Stimulated activated CD4-positive, alpha-beta T cell treated with anti-CD3 and anti-CD28 coated beads, TNF-alpha, amount 100 ng/mL, for 1 hour (primary cell): ENCODE measurements around the gene EPHB4.
"Not testable (repeated sequence)": the region's sequence is repeated elsewhere in the genome, so short reads cannot be mapped to it uniquely, and the experiment has no call there.

ENCODE experiments used
- DNase-seq, 3 donors: peaks; one replicate each; pipeline ENCODE4 v3.0.0-alpha.2; 2020; ENCODE audit warnings: low read depth in 3 of 3, low spot score in 1 of 3

EPHB4 gene

DNA sequence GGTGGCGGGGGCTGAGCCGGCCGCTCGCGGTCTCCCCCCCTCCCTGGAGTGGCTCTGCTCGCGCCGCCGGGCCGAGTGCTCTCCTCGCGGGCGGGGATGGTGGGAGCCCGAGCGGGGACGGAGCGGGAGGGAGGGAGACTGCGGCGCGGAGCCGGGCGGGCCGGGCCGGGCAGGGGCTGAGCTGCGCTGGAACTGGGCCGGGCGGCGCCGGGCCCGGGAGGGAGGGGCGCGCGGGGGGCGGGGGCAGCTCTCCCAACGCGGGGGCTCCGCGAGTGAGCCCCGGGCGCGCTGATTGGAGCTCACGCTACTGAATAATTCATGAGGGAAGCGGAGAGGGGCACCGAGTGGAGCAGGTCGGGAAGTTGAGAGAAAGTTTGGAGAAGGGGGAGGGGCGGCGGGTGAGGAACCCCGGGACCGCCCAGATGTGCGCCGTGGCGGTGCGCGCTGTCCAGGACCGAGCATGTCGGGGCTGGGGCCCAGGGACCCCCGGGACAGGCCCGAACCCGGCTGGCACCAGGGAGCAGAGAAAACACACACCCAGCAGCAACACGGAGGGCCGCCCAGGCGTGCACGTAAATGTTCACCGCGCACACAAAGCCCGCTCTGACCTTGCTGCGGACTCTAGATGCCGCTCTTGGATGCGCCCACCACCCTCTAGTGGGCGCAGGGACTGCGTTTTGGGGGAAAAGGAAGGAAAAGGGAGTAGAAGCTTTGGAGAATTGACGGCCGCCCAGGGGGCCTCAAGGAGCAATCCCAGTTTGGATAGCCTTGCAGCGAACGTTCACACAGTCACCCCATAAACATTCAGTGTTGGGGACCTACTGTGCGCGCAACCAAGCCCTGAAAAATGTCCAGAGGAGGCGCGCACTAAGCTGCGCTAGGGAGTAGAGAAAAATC lies at the start of gene EPHB4:
EPHB4 (minus strand) TSS at position 194 of the 897 bp plus-strand sequence. CDS start 493 bp downstream, outside the sequence.
- DNase-seq = no peak

DNA sequence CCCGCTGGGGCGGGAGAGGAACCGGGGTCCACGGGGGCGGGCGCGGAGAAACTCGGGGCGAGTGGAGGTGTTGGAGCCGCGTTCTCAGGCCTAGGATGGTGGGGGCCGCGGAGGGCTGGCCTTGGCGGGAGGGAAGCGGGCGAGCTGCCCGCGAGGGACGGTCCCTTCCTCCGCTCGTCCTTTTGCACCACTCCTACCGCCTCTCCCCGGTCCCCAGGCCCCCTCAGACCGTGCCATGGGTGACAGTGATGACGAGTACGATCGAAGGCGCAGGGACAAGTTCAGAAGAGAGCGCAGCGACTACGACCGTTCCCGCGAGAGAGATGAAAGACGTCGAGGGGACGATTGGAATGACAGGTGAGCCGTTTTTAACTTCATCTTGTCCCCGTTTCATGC lies 48.0 kb upstream of the EPHB4 start:
- no peak for DNase-seq

DNA sequence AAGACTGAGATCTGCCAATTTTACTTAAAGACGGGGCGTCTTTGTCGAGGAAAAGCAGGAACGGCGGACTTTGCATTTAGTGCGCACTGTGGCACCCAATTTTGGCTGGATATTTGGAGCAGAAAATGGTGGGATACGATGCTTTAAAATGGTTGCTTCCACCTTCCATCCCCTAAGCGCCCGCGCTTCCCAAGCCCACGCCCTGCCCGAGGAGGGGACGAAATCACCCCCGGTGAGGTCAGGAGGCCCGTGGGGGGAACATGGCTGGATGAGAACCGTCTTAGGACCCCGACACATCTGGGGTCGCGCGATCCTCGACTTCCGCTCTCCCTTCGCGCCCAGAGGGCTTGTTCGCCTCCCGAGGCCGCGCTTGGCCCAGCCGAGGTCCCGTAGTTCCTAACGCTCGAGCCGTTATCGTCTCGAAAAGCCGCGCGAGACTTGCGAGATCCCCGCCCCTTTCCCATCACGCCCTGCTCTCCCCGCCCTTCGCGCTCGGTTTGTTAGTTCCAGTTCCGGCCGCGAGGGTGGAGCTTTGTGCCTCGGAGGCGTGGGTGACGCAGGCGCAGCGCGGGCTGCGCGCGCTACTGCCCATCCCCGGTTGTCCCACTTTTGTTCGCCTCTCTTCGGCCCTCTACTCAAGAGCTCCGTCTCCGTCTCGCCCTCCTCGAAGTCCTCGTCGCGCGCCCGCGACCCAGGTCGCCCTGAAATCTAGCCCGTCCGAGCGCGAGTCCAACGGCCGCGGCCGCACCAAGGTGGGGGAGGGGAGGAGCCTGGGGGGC lies 47.4 kb upstream of the EPHB4 start, which contains the start of gene SRRT:
SRRT (plus strand) TSS at position 527 of the 779 bp plus-strand sequence. CDS start 488 bp downstream, outside the sequence.
- peak; percentile 95 to 97 (median 95) for DNase-seq

DNA sequence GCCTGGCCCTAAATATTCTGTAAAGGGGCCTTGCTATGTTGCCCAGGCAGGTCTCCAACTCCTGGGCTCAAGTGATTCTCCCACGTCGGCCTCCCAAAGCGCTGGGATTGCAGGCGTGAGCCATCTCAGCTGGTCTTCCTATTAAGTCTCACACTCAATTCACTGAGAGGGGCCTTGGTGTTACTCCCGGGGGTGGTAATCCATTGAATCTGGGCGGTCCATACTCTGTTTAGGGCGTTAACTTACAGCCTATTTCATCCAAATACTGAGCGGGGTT lies 46.9 kb upstream of the EPHB4 start:
- DNase-seq = no peak

DNA sequence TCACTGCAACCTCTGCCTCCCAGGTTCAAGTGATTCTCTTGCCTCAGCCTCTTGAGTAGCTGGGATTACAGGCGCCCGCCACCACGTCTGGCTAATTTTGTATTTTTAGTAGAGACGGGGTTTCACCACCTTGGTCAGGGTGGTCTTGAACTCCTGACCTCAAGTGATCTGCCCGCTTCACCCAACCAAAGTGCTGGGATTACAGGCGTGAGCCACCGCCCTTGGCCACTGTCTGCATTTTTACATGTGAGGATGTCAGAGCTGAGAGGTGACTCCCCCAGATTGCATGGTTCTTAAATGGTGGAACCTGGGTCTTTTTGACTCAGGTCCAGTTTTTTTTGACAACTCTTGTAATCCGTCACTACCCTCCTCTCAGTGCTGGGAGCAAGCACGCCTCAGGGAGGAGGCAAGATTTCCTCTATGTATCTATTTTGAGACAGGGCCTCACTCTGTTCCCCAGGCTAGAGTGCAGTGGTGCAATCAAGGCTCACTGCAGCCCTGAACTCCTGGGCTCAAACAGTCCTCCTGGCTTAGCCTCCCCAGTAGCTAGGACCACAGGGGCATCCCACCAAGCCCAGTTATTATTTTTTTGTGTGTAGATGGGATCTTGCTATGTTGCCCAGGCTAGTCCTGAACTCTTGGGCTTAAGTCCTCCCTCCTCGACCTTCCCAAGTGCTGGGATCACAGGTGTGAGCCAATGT lies 46.4 kb upstream of the EPHB4 start:
- DNase-seq = no peak

DNA sequence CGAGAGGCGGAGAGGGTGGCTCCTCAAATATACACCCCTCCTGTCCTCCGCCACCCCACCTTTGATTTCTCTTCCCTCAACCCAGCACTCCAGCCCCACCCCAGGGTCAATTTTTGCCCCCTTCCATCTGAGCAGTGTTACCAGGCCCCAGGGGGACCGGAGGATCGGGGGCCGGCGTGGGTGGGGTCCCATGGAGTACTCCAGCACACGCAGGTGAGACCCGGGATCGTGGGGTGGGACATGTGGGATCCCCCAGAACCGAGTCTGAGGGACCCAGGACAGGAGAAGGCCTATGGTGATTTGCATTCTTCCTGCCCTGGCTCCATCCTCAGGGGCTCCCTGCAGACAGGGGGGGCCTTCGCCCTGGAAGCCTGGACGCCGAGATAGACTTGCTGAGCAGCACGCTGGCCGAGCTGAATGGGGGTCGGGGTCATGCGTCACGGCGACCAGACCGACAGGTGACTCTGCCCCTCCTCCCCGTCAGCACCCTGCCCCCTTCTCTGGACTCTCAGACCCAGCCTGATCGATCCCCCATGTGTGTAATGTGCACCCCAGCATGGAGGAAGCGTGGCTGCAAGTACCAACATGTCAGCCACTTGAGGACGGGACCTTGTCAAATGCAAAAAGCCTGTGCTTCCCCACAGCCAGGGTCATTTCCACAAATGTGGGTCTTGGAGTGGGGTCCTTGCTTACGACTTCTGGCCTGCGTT lies 40.6 kb upstream of the EPHB4 start:
- DNase-seq = no peak

DNA sequence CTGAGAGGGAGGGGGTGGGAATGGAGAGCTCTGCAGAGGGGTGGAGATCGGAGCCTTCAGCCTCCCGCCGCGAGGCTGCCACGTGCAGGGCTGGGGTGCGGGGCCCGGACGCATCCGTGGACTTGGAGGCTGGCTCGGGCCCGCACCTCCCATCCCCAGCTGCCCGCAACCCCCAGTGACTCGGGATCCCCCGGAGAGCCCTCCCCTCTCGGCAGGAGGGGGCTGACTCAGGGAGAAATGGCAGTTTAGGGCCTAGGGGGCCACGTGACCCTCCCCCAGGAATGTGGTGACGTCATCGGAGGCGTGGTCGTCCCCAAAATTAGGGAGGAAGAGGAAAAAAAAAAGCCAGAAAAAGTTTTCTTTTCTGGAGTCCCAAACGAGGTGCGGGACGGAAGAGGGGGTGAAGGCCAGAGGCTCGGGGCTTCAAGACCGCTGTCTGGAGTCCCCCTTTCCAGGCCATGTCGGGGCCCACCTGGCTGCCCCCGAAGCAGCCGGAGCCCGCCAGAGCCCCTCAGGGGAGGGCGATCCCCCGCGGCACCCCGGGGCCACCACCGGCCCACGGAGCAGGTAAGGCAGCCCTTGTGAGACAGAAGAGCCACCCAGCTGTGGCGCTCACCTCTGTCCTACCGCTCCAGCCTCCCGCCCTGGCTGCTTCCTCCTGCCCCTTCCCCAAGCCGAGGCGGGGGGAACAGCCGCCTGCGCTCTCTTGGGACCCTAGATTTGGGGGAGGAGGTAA lies 39.9 kb upstream of the EPHB4 start, which contains the start of gene TRIP6:
TRIP6 (plus strand) TSS at position 348 of the 736 bp plus-strand sequence; CDS start at position 459, 111 bp downstream.
- DNase-seq = peak in 1 of 3 donors; percentile 59

DNA sequence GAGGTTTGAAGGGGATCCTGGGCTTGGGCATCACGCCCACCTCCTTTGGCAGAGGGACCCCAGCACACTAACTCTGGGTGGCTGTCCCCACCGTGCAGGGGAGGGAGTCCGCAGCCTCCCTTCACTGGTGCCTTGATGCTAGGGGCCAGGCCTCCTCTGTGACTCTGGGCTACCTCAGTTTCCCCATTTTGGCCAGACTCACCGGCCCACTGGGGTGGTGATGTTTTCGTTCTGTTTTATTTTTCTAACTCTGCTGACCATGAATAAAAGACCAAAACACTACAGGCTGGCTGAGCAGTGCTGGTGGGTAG lies 39.4 kb upstream of the EPHB4 start:
- no peak for DNase-seq

DNA sequence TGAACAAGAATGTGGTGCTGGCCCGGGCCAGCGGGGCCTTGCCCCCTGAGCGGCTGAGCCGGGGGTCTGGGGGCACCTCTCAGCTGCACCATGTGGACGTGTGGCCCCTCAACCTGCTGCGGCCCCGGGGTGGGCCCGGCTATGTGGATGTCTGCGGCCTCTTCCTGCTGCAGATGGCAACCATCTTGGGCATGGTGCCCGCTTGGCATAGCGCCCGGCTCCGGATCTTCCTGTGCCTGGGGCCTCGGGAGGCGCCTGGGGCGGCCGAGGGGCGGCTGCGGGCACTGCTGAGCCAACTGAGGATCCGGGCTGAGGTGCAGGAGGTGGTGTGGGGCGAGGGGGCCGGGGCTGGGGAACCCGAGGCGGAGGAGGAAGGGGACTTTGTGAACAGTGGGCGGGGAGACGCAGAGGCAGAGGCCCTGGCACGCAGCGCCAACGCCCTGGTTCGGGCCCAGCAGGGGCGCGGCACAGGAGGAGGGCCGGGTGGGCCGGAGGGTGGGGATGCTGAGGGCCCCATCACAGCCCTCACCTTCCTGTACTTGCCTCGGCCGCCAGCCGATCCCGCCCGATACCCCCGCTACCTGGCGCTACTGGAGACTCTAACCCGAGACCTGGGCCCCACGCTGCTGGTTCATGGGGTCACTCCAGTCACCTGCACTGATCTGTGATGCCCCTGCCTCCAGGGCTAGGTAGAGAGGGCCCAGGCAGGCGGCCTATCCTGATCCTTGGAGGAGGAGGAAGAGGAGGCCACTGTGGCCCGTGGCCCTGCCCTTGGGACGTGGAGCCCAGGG lies 38.8 kb upstream of the EPHB4 start:
- no peak for DNase-seq

DNA sequence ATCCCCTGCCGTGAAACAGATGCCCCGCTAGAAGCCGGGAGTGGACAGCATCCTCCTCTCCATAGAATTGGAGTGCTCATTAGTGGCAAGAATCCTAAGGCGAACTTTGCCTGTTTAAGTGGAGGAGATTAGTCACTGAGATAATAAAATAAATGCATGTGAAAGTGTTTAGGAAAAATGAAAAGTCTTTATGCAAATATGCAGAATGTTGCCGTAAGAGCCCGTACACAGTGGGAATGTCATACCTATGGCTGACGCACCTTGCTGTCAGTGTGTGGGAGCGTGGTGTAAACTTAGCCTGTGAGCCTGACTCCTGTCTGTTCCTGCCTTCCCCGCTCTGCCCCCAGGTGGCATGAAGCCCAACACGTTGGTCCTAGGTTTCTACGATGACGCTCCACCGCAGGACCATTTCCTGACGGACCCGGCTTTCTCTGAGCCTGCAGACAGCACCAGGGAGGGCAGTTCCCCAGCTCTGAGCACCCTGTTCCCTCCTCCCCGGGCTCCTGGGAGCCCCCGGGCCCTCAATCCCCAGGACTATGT lies 38.1 kb upstream of the EPHB4 start:
- no peak for DNase-seq

DNA sequence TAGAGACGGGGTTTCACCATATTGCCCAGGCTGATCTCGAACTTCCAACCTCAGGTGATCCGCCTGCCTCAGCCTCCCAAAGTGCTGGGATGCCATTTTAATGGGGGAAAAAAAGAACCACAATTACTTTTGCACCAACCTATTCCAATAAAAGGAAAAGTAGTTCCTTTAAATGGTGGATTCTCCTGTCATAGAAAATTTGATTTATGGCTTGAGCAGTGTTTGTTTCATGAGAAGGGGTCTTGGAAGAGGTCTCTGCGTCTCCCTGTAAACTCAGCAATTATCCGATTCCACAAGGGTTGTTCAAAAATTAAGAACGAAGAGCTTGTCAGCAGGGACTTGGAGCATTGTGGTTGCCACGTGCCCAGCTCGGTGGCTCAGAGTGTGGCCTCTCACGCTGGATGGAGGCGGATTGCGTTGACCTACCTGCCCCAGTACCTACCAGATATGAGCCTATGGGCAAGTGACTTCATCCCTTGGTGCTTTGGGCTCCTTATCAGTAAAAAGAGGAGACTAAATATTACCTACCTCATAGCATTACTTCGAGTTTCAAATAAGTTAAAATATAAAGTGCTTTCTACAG lies 37.0 kb upstream of the EPHB4 start:
- no peak for DNase-seq

DNA sequence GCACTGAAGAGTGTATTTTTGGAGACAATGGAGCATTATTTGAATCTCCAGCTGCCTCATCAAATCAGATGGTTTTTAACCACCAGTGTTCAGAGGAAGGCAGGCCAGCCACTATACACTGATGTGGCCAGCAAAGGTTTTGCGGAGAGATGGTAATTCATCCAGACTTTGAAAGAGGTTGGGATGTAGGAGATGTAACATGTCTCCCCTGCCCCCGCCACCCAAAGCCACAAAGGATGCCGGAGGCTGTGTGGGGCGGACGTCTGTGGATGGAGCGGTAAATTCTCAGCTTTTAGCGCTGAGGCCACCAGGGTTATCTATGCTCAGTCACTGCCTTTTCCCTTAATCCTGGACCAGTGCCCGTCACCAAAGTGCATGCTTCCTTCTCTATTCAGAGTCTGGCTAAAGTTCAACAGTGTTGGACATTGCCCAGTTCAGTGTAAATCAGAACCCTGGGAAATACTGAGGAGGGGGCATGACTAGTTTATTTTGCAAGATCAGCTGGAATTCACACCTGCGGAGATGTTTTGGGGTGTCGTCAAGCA lies 36.2 kb upstream of the EPHB4 start:
- DNase-seq = no peak

DNA sequence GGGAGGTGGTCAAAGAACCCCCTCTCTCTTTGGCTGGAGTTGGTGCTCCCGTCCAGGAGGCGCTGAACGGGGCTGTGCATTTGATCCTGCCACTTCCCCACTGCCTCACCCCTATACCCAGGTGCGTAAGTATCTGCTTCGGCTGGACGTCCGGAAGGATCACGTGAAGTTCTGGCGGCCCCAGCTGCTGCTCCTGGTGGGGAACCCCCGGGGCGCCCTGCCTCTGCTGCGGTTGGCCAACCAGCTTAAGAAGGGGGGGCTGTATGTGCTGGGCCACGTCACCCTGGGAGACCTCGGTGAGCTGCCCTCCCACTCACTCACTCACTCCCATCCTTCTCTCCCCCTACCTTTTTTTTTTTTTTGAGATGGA lies 34.3 kb upstream of the EPHB4 start:
- DNase-seq = no peak

DNA sequence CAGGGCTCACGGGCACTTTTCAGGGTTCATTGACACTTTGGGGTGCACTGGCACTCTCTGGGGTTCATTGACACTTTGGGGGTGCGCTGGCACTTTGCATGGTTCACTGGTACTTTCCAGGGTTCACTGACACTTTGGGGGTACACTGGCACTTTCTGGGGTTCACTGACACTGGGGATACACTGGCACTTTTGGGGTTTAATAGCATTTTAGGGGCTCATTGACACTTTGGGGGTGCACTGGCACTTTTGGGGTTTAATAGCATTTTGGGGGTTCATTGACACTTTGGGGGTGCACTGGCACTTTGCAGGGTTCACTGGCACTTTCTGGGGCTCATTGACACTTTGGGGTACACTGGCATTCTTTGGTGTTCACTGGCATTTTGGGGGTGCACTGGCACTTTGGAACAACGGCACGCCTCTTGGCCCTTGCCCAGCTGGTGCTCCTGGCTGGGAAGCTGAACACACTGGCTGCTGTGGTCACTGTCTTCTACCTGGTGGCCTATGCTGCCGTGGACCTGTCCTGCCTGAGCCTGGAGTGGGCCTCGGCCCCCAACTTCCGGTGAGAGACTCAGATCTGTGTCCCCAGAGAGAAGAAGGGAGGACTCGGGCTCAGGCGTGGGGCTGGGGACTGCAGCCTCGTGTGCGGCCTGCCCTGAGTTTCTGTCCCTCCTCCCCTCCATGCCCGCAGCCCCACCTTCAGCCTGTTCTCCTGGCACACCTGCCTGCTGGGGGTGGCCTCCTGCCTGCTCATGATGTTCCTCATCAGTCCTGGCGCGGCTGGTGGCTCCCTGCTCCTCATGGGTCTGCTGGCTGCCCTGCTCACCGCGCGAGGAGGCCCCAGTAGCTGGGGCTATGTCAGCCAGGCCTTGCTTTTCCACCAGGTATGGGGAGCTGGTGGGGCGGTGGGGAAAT lies 33.6 kb upstream of the EPHB4 start:
- DNase-seq = no peak

DNA sequence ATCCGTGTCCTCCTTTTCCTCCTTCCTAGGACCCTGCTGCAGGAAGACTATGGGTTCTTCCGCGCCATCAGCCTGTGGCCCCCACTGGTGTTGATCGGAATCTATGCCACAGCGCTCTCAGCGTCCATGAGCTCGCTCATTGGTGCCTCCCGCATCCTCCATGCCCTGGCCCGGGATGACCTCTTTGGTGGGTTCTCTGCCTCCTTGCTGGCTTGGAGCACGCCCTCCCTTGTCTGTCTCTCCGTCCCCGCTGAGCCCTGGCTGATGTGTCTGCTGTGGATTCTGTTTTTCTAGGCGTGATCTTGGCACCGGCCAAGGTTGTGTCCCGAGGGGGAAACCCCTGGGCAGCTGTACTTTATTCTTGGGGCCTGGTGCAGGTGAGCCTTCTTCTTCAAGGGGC lies 32.5 kb upstream of the EPHB4 start:
- DNase-seq = no peak

DNA sequence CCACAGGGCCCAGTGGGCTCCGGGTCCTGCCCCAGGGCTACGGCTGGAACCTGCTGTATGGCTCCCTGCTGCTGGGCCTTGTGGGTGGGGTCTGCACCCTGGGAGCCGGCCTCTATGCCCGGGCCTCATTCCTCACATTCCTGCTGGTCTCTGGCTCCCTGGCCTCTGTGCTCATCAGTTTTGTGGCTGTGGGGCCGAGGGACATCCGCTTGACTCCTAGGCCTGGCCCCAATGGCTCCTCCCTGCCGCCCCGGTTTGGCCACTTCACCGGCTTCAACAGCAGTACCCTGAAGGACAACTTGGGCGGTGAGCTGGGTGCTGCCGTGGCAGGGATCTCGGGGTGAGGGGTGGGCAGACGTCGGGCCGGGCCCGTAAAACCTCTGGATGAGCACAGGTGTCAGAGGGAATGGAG lies 29.6 kb upstream of the EPHB4 start:
- DNase-seq = no peak

DNA sequence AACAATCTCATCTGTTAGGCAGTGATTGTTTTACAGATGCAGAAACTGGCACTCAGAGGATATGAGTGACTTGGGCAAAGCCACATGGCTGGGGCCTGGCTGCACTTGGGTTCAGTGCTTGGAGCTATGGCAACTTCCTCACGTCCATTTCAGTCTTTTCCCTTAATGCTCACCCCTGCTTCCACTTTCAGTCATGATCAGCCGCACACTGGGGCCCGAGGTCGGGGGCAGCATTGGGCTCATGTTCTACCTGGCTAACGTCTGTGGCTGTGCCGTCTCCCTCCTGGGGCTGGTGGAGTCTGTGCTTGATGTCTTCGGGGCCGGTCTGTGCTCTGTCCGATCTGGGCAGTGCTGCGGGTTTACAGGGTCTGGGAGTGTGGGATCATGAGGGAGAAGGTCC lies 28.2 kb upstream of the EPHB4 start:
- no peak for DNase-seq

DNA sequence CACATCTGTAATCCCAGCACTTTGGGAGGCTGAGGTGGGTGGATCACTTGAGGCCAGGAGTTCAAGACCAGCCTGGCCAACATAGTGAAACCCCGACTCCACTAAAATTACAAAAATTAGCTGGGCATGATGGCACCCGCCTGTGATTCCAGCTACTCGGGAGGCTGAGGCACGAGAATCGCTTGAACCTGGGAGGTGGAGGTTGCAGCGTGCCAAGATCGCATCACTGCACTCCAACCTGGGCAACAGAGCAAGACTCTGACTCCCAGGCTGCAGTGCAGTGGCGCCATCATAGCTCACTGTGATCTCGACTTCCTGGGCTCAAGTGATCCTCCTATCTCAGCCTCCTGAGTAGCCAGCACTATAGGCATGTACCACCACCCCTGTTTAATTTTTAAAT lies 27.6 kb upstream of the EPHB4 start:
- not testable (repeated sequence) for DNase-seq
